Stimulated activated CD4-positive, alpha-beta T cell treated with anti-CD3 and anti-CD28 coated beads, Interleukin-4, amount 100 ng/mL, for 4 hours (primary cell): ENCODE data around the gene POLA1.

Source experiments
- DNase-seq, 2 experiments: peaks; one replicate each; pipeline ENCODE4 v3.0.0-alpha.2; 2020

The POLA1 gene

DNA sequence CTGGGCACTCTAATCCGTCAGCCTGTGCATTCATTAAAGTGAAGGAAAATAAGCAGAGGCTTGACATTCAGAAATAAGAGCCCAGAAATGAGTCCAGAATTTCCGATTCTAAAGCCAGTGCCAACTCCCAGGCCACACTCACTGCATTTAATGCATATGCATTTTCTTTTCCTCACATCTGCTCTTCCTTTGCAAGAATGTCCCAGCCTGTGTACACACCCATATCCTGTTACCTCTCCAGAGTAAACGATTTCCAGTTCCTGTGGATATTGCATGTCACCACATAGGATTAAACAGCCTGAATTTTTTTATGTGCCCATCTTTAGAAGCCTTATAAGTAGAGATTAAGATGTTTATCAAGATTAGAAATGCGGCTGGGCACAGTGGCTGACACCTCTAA, 294.6 kb downstream of the POLA1 start:
- DNase-seq: no peak

DNA sequence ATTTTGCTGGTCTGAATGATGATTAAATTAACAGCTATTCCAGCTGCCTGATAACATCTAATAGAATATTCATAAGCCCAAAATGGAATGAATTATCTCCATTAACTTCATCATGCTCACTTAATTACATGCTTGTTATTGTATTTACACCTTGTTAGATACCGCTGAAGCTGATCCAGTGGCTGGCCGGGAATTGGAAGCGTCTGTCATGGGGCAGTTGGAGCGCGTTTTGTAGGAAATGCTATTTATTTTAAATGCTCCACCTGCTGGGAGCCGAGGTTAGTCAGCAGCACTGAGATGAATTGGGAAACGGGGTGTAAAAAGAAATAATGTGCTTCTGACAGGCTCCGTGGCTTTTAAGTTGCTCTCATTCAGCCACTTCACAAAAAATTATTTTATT, 296.8 kb downstream of the POLA1 start:
- no peak for DNase-seq

DNA sequence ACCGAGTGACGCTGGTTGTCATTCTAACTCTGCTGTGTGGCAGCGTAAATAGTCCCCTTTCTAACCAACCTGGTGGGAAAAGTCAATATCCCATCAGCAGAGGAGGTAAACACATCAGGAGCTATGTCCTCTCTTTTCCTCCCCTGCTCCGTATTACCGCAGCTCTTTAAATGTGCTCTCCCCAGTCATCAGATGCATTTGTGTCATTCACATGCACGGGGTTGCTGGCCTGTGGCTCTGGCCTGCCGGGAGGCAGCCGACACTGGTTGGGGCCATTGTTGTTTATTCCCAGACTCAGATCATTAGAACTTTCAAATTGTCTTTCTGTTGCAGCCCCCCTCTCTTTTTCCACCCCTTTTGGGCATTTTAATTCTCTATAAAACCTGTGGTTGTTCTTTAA, 300.2 kb downstream of the POLA1 start:
- no peak for DNase-seq

DNA sequence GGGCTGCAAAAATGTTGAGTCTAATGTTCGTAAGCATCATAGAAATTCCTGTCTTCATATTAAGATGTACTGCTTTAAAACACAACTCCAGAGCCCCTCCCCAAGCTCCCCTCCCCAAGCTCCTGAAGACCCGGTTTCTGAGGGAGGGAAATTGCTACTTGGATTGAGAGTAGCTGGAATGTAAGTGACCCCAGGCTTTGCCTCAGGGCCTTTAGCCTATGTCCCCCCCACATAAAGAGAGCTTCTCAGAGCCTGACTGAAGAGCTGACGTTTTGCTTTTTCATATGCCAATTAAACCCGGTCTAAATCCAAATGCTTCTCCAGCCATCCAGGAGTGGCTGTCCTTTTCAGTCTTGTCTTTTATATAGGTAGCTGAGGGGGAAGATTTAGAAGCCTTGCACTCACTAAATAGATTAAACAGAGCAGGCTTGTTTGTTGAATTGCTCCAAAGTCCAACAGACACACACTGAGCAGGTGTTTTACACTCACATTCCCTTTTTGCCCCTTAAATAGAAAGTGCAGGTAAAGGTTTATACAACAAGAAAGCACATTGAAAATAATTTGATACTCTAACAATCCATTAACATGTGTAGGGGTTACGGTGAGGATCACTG, 302.5 kb downstream of the POLA1 start:
- no peak for DNase-seq

DNA sequence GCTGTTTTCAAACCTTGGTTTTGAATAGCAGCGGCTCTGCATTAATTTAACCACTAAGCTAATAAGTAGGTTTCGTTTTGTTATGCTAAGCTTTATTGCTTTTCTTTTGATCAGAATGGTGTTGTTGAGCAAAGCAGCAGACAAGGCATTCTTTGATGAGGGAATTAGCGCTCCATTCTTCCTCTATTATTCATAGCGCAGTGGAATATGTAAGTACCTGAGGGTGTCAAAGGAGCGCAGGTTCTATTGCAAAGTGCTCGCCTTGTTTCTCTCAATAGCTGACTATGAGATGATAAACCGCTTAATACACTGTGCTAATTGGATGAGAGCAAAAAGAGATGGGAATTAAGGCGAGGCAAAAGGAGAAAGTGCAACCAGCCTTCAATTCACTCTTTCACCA, 305.8 kb downstream of the POLA1 start:
- DNase-seq: no peak

DNA sequence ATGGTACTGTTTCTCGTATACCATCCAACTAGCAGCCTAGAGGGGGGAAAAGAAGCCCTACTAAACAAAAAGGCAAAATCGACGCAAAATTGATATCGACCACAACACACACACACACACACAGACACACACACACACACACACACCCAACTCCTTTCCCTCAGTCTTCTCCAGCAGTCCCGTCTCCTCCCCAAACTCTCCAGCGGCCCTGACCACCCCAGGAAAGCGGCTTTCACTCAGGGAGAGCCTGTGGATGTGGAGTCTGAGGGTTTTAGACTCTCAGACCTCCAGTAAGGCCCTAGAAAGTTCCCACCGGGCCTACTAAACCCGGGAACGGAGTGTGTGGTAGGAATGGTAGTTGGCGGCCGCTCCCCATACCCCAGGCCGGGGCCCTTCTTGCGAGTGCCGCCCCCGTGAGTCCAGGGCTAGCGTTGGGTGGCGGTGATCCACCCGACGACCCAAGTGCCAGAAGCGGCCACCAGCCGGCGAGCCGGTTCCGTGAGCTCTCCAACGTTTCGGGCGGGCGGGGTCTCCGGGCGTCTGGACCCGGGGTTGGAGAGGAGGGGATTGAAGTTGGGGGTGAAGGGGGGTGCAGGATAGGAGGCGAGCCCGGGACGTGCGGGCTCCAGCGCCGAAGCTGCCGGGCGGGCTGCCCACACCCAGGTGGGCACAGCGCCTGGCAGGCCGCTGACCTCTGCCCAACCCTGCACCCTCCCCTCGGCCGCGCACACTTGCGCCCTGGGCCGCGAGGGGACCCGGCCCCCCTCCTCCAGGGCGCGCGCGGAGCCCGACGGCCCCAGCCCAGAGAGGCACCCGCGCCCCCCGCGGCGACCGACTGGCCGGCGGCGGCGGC, 308.3 kb downstream of the POLA1 start:
- no peak for DNase-seq

DNA sequence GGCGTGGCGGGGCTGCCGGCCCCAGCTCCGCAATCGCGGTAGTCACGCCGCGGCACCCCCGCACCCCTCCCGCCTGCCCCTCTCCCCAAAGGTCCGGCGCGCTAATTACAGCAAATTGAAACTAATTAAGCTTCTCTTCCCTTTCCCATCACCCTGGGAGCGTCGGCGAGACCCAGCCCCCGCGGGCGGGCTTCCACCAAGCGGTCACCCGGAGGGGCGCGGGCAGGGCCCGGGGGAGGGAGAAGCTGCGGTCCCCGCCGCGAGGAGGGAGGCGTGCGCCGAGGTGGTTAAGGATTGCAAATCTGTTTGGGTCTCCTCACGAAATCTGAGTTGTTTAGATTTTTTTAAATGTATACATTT, 308.9 kb downstream of the POLA1 start:
- DNase-seq: no peak

DNA sequence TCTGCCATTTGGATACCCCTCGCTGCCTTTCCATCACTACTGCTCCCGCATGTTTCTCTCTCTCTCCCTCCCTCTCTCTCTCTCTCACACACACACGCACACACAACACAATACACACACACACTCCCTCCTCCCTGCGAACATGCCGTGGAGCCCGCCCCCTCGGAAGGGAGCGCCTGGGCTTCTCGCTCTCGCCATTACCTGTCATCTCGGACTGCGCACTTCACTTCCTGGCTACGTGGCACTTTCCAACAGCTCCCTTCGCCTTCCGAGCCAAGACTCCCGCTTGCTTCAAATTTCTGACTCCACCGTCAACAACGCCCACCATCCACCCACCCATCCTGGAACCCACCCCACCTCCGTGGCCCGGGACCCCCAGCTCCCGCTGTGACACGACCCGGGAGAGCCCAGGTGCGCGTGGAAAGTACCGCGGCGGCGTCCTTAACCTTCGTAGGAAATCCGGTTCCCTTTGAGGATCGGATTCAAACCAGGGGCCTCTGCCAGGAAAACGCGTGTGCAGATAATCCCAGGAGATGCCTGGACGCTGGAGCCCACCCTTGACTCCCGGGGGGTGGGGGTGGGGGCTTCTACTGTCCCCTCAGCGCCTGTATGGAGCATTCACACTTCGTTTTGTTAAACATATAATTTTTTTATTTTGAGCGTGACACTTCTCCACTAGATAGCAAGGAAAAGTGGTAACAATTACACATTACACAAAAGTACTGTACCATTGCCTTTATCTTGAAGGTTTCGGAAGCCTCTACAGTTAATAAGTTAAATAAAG, 309.5 kb downstream of the POLA1 start:
- no peak for DNase-seq

DNA sequence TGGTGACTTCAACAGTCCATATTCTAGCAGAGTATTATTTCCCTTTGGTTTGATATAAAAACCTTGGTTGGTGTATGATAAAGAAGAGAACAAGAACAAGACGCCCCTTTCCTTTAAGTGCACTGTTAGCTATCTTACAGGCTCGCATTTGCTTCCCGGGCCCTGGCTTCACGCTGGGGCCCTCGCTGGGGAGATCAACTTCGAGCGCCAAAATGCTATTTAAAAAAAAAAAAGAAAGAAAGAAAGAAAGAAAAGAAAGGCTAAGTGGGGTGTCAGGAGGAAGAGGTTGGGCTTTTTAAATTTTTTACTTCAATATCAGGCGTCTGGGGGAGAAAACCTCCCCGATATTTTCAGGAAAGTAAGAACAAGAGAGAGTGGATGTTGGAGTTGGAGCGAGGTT, 310.3 kb downstream of the POLA1 start:
- no peak for DNase-seq

DNA sequence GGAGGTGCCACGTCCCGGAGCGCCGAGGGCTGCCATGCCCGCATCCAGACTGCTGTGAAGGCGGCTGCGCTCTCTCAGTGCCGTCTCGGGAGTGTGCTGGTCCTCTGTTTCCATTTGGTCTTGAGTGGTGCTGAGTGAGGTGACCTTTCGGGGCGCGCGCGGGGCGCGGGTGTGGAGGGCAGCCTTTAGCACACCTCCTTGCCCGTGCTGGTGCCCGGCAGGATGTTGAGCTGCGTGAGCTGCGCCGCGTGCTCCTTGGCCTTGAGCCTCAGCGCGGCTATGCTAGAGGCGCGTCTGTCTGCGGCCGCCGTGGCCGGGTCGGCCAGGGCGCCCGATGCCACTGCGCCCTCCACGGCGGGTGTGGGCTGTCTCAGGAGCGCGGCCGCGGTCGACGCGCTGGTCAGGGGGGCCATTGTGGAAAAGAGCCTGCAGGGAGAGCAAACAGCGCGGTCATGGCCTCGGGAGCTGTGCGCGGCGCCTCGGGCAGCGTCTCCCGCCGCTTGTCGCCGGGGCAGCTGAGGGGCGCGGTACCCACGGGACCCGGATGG, 310.8 kb downstream of the POLA1 start:
- no peak for DNase-seq

DNA sequence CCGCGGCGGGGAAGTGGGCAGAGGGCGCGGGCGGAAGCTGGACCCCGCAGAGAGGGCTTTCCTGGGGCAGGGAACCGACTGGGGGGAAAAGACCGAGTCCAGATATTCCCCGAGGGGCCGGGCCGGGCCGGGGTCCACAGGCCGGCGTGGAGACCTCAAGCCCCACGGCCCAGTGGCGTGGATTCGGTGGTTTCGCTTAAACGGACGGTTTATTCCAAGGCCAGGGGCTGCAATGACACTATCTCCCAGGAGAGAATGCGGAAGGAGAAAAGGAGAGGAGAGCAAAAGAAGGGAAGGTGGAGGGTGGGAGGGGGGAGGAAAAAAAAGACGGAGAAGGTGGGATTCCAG, 311.3 kb downstream of the POLA1 start:
- no peak for DNase-seq

DNA sequence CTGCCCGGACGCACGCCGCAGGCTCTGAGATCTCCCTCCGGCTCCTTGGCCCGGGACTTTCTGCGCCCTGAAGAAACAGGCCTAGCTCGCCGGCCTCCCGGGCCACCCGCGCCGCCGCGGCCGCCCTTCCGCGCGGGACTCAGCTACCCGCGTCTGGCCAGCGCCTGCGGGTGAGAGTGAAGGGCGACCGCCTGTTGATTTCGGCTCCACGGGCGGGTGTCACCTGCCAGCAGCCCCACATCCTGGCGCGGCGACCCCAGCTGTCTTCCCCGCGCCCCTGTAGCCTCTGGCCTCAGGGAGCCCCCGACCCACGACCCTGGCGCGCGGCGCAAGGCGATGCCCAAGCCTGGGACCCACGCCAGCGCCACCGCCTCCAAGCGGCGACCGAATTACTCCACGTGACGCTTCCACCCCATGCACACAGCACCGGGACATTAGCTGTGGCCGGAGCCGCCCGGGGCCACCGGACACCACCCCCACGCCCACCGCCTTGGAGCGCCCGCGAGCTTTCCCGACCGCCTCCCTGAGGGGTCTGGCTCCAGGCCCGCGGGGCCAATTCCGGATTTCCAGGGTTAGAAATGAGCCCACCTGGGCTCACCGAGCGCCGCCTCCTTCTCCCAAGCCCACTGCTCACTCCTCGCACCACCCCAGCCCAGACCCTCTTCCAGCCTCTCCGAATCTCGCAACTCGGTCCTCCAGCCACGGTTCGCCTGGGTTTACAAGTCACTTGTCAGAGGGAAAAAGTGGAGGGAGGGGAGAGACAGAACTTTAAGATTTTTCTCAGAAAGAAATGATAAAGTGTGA, 311.9 kb downstream of the POLA1 start:
- no peak for DNase-seq

DNA sequence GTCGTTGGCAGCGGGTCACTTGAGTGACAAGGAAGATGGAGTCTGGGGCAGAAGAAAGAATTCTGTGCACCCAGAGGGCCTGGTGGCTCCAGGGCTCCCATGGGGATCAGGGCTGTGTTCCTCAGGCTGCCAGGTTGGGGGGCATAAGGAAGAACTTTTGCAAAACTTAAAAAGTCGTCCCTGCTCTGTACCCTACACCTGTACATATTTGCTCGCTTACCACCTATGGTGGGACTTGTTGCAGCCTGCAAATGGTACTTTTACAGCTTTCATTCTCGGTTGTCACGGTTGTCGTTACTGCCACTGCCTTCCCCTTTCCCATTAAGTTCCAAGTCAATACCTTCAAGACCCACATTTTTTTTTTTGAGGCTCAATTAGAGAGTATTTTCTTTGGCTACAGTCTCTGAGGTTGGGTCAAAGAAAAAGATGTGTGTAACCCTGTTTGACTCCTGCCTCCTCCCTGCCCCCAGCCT, 312.9 kb downstream of the POLA1 start:
- DNase-seq: no peak

DNA sequence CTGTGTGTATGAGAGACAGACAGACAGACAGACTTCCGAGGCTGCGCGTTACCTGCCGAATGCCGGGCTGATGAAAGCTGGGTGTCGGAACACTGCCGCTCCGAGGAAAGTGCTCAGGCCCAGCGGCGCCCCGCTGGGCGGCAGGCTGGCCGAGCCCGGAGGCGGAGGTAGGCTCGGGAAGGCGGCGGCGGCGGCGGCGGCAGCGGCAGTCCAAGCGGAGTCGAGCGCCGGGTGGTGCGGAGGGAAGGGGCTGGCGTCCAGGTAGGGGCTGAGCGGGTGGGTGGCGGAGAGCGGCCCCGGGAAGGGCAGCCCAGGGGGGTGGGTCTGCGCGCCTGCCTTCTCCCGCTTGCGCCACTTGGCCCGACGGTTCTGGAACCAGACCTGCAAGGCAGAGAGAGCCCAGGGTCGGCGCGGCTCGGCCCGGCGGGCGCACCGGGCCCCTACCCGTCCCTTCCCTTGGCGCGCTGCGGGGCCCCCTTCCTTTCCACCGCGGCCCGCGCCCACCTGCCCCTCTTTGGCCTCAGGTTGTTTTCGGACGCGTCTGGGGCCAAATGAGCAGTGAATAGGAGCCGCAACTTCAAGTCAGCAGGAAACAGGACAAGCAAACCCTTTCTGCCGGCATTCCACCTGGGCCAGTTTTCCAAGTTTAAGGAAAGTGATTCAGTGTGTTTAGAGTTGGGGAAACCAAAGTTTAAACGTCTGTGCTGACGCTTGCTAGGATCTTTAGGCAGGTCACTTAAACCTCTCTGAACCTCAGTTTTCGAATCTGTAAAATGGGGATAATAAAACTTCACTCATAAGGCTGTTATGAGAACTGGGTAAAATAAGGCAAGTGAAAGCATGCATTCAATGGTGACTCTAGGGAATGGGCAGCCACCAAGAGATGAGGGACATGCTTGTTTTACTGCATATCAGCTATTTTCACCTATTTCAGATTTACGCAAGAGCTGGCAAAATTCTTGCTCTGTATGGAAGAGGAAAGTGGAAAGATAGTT, 313.6 kb downstream of the POLA1 start:
- no peak for DNase-seq

DNA sequence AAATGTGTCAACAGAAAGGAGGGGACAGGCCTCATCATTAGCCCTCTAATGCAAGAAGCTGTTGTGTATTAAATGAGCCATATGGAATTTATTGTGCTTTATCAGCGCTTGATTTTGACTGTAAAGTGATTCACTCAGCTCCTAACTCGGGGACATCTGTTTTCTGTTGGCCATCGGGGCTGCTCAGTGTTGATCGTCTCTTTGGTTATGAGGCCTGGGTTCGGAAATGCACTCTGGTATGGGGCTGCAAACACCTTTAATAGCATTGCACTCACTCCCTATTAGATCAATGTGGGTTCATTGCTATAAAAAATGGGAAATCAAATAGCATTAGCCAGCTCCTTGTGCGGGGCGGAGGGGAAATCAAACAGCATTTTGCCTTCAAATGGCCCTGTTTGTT, 315.7 kb downstream of the POLA1 start:
- DNase-seq: no peak

DNA sequence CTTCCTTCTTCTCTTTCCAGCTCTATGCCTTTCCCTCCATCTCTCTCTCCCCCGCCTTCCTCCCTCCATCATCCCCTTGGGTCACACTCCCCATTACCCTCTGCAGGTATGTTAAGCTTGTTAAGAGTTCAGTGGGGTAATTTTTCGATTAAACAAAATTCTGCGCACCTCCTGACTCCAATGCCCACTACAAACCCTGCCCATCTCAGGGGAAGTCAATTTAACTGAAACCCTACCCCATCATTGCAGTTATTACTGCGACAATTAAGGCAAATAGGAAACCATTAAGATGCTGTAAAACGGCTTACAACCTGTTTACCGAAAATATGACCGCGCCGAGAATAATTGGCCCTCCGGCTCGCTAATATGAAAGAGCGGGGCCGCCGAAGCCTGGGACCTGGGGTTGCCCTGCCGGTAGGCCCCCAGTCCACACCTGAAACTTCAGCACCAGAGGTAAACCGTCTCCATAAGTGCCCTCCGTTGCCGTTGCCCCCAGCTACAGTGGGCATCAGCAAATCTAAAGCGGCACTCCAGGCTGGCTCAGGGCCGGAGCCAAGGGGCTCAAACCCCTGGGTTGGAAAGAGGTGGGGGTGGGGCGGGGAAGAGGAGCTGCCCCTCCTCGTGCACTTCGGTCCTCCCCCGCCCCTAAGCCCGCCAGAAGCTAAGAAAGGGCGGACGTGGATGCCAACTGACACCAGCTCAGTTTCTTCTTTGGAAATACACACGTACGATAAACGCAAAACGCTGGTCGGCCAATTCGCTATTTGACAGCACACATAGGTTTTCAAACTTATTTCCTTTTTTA, 317.3 kb downstream of the POLA1 start:
- no peak for DNase-seq

DNA sequence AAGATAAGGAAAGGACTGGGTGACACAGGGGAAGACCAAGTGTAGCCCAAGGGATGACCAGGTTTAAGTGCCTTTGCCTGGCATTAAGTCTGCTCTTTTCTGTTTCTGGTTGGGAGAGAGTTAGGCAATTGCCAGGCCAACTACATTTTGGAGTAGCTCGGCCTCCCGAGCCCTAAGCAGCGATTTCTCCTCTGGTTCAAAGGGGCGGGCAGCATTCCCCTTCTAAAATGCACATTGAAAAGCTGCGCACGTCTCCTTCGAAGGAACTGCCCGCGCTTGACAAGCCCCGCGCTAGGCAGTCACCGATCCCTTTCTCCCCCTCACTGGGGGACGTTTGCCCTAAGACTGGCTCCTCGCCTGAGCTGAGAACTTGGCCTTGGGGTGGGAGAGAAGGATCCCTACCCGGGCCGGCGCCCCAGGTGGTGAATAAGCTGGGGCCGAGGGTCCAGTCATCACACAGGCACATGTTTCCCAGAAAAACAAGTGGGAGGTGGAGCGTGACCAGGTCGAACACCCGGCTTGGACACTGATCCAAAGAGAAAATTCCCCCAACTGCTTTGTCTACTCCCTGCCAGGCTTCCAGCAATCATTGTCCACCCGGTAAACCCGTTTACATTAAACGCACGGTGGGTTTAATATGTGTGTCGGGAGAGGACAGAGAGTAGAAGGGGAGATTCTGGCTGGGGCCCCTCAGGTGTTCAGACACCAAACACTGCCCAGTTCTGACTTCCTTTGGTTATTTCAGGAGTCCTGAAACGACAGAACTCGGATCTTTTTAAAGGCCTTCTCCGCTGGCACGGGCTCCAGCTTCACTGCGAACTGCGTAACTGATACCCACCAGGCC, 318.1 kb downstream of the POLA1 start:
- no peak for DNase-seq

DNA sequence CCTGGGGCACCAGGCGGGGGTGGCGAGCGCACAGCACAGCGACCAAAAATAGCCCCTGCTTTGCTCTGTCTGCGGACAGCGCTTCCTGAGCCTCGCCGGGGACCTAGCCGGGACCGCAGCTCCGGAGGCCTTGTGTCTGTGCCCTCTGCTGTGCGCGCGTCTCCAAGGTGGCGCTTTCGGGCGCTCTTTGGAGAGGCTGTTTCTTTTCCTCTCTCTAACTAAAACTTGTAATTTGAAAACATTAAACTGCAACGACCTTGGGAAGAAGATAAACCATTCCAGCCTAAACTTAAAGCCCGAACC, 318.7 kb downstream of the POLA1 start:
- no peak for DNase-seq

DNA sequence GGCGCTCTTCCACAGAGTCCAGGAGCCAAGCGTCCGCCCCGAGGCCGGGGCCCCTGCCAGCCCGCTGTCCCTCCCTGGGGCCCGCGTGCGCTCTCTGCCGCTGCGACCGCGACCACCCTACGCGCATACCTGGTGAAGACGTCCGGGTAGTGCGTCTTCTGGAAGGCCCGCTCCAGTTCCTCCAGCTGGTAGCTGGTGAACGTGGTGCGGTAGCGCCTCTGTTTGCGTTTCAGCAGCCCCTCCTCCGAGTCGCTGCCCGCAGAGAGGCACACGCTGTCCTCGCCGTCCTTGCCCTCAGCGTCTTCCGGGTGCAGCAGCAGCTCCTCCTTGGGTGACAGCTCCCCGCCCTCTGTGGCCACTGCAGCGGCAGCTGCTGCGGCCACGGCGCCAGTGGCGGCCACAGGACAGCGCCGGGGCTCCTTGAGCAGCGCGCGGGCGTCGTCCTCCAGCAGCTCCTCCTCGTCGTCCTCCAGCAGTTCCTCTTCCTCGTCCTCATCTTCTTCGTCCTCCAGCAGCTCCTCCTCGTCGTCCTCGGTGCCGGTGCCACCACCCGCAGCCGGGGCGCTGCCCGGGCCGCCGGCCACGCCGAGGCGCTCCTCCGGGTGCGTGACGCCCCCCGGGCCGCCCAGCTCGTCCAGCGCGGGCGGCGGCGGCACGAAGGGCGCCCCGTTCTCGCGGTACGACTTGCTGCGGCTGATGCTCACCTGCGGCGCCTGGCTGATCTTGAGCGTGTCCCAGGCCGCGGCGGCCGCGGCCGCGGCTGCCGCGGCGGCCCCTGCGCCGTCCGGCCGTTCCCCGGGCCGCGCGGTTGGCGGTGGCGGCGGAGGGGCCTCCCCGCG, 319.3 kb downstream of the POLA1 start:
- DNase-seq: no peak
